IMR-90 (cell line): Measurements from ENCODE around the gene NPIPB6. TPM values are rescaled to one million over a fixed set of nuclear protein-coding genes. Genes with fewer than 3 reads are reported as not detected.

Source experiments
- ATAC-seq: fragments of 200-7000 bp; cut with Tn5 transposase; 2 replicates; pipeline ENCODE4 v1.9.1; 2020; ENCODE audit warnings: low read depth, mild to moderate bottlenecking, moderate library complexity
- BruUV-seq: library from RNA; stranded (reverse); fragments of 400-500 nt; replicated peaks from 2 replicates; lab custom pipeline; 2021; lab: Mats Ljungman, UMichigan
- CTCF ChIA-PET: fragments of 300-600 bp; formaldehyde crosslinking; extraction: SDS; loops from one replicate; lab custom pipeline; 2021; ENCODE audit warnings: antibody characterized with exemption; lab: Yijun Ruan, JAX
- POLR2A ChIA-PET: fragments of 300-600 bp; sonication (Branson Sonifier 250); formaldehyde crosslinking; loops from one replicate; lab custom pipeline; 2022; ENCODE audit warnings: antibody characterized with exemption; ENCODE audit not compliant: unreplicated experiment; lab: Charles Lee
- DNase-seq: peaks from one replicate; pipeline ENCODE4 v3.0.0; 2013
- H2AFZ ChIP-seq: replicated peaks from 2 replicates; pipeline ENCODE3; 2013; ENCODE audit warnings: low read length, mild to moderate bottlenecking; ENCODE audit not compliant: poor library complexity
- H2AK5ac ChIP-seq: 2 replicates; pipeline ENCODE4 v1.6.1; 2013; ENCODE audit warnings: low read depth, low read length, inconsistent platforms
- H2AK9ac ChIP-seq: replicated peaks from 2 replicates; pipeline ENCODE3; 2013; ENCODE audit warnings: mild to moderate bottlenecking, low read depth, low read length, moderate library complexity; ENCODE audit not compliant: poor library complexity
- H2BK120ac ChIP-seq: 2 replicates; pipeline ENCODE4 v1.6.1; 2013; ENCODE audit warnings: low read depth, low read length, inconsistent platforms
- H2BK15ac ChIP-seq: 3 replicates; pipeline ENCODE4 v1.6.1; 2013; ENCODE audit warnings: low read depth, low read length, inconsistent platforms
- H2BK20ac ChIP-seq: 2 replicates; pipeline ENCODE4 v1.6.1; 2013; ENCODE audit warnings: low read depth, mild to moderate bottlenecking, inconsistent platforms, low read length, moderate library complexity
- H2BK5ac ChIP-seq: 2 replicates; pipeline ENCODE4 v1.6.1; 2013; ENCODE audit warnings: mild to moderate bottlenecking, low read depth, low read length, inconsistent platforms; ENCODE audit not compliant: poor library complexity, severe bottlenecking
- H3K14ac ChIP-seq: replicated peaks from 2 replicates; pipeline ENCODE4 v1.6.1; 2013; ENCODE audit warnings: low read depth, low read length, inconsistent platforms
- H3K18ac ChIP-seq: 2 replicates; pipeline ENCODE4 v1.6.1; 2013; ENCODE audit warnings: low read depth, low read length, control low read depth
- H3K23ac ChIP-seq: 2 replicates; pipeline ENCODE4 v1.6.1; 2013; ENCODE audit warnings: low read depth, low read length, inconsistent platforms
- H3K27ac ChIP-seq: 2 replicates; pipeline ENCODE4 v1.5.1; 2013; ENCODE audit warnings: mild to moderate bottlenecking, control low read depth, low read length; ENCODE audit not compliant: insufficient read depth
- H3K27me3 ChIP-seq: 2 replicates; pipeline ENCODE4 v1.6.1; 2013; ENCODE audit warnings: low read length; ENCODE audit not compliant: control insufficient read depth, insufficient read depth
- H3K36me3 ChIP-seq: 2 replicates; pipeline ENCODE4 v1.6.1; 2013; ENCODE audit warnings: low read length, mixed read lengths; ENCODE audit not compliant: control insufficient read depth, insufficient read depth
- H3K4ac ChIP-seq: 2 replicates; pipeline ENCODE4 v1.6.1; 2013; ENCODE audit warnings: low read depth, low read length, inconsistent platforms
- H3K4me1 ChIP-seq: 2 replicates; pipeline ENCODE4 v1.6.1; 2013; ENCODE audit warnings: low read length, mixed read lengths; ENCODE audit not compliant: control insufficient read depth, insufficient read depth
- H3K4me2 ChIP-seq: 2 replicates; pipeline ENCODE4 v1.6.1; 2013; ENCODE audit warnings: low read depth, mild to moderate bottlenecking, control low read depth, low read length, moderate library complexity
- H3K4me3 ChIP-seq: 2 replicates; pipeline ENCODE4 v1.5.1; 2013; ENCODE audit warnings: low read depth, mild to moderate bottlenecking, control low read depth, low read length, moderate library complexity; ENCODE audit not compliant: insufficient read depth
- H3K56ac ChIP-seq: 2 replicates; pipeline ENCODE4 v1.6.1; 2013; ENCODE audit warnings: low read length, inconsistent platforms; ENCODE audit not compliant: insufficient read depth; ENCODE audit errors: extremely low read depth
- H3K79me1 ChIP-seq, 2 experiments: 2 replicates each; pipeline ENCODE4 v1.6.1; 2013; ENCODE audit warnings: low read length in 2 of 2, inconsistent platforms in 1 of 2, low read depth in 1 of 2
- H3K9ac ChIP-seq: 2 replicates; pipeline ENCODE4 v1.6.1; 2013; ENCODE audit warnings: low read depth, low read length, control low read depth
- H3K9me1 ChIP-seq: 2 replicates; pipeline ENCODE4 v1.6.1; 2013; ENCODE audit warnings: low read length, inconsistent platforms; ENCODE audit not compliant: insufficient read depth
- H3K9me3 ChIP-seq: 2 replicates; pipeline ENCODE4 v1.6.1; 2013; ENCODE audit warnings: low read length; ENCODE audit not compliant: control insufficient read depth, insufficient read depth
- H4K20me1 ChIP-seq: 2 replicates; pipeline ENCODE4 v1.6.1; 2013; ENCODE audit warnings: low read length, inconsistent platforms; ENCODE audit not compliant: insufficient read depth
- H4K5ac ChIP-seq: 2 replicates; pipeline ENCODE4 v1.6.1; 2013; ENCODE audit warnings: mild to moderate bottlenecking, low read depth, low read length, control low read depth
- H4K8ac ChIP-seq, 2 experiments: 2 replicates each; pipeline ENCODE4 v1.6.1; 2013; ENCODE audit warnings: low read depth in 2 of 2, low read length in 2 of 2, control low read depth in 1 of 2, inconsistent platforms in 1 of 2
- H4K91ac ChIP-seq: 2 replicates; pipeline ENCODE4 v1.6.1; 2013; ENCODE audit warnings: low read depth, low read length, inconsistent platforms; ENCODE audit not compliant: insufficient read depth
- POLR2A ChIP-seq: IDR thresholded peaks from 2 replicates; pipeline ENCODE4 v1.6.1; 2012; ENCODE audit warnings: mild to moderate bottlenecking, low read depth, low read length
- RCOR1 ChIP-seq: IDR thresholded peaks from 2 replicates; pipeline ENCODE4 v1.6.1; 2012; ENCODE audit warnings: mild to moderate bottlenecking, low read length, improper control_type of control experiment; ENCODE audit not compliant: insufficient replicate concordance
- WGBS, 2 experiments: methylation state at CpG; one replicate each; pipeline versions ENCODE4 v1.1.5 to v1.1.7; 2013; ENCODE audit warnings: missing lambda C conversion rate in 2 of 2; ENCODE audit not compliant: insufficient read length in 1 of 2; ENCODE audit errors: extremely low coverage in 2 of 2; 5-methylcytosine and 5-hydroxymethylcytosine counted together
- dilution Hi-C: fragments of 300-500 bp; cut with HindIII; formaldehyde crosslinking; loops from one replicate; pipeline ENCODE4 v1.14.3; 2018; ENCODE audit warnings: low sequenced_read_pairs; ENCODE audit not compliant: unreplicated experiment
- in situ Hi-C: fragments of 300-500 bp; cut with MboI; formaldehyde crosslinking; loops from 3 replicates; pipeline ENCODE4 v1.14.3; 2019; ENCODE audit warnings: low sequenced_read_pairs, inconsistent platforms, mixed read lengths
- intact Hi-C: fragments of 100-400 bp; cut with micrococcal nuclease; formaldehyde crosslinking; loops from 2 replicates; pipeline ENCODE4 v1.10.0; 2022
- polyA plus RNA-seq, 3 experiments: library from polyadenylated mRNA; depleted of rRNA; stranded (reverse); fragments of >200 nt; gene quantifications; 2 replicates each; pipeline ENCODE4 v1.2.3, GENCODE V29; 2012; ENCODE audit warnings: low replicate concordance in 1 of 3
- total RNA-seq: library from RNA; depleted of rRNA; stranded (reverse); fragments of >200 nt; gene quantifications from 2 replicates; pipeline ENCODE4 v1.2.3, GENCODE V29; 2012
- TF ChIP-seq, protein P1 (sequence below): fragments of 150-350 bp; IDR thresholded peaks from 2 replicates; pipeline ENCODE4 v1.6.1; 2017; ENCODE audit warnings: mild to moderate bottlenecking, antibody characterized with exemption, low read length, low read depth

NPIPB6 gene
- total and polyA plus RNA-seq, 2 of the 4 experiments (the other 2 are of a cell fraction), result 0.18 to 0.19 TPM

DNA sequence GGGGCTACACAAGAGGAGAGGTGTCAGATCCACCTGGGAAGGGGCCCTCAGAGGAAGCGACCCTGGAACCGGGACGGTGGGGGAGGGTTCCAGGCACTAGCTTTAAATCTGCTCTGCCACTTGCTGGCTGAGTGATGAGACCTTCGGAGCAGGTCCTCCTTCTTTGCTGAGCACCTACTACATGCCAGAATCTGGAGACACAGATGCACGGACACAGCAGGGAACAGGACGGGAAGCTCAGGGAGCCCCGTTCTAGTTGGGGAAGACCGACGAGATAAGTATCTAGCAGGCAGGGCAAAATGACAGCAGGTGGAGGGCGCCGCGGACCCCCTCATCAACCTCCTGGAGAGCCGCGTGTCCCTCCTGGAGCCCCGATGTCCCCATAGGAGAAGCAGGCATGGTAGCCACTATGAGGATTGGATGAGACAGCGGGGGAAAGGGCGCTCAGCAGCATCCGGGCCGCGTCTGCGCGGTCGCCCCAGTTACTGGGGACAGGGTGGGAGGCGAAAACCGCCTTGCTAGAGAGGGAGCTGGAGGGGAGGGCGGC, 43.8 kb downstream of the NPIPB6 start:
- dilution Hi-C loops, result no loop called here
- Histone ChIP-seq H2AK9ac (no peak overlapping the region), H2BK20ac (no peak overlapping the region), H3K9me1 (no peaks in the 10 kb centered on the region), H3K4me3 (no peak overlapping the region), H4K91ac (no peak overlapping the region), H3K36me3 (no peaks in the 10 kb centered on the region), H3K79me1 (no peaks in the 10 kb centered on the region), H4K5ac (no peak overlapping the region), H3K18ac (no peak overlapping the region), H2AK5ac (no peak overlapping the region), H4K8ac (no peak overlapping the region), H3K27me3 (no peaks in the 10 kb centered on the region; the same call in 1 of the 2 replicates), H2AFZ (no peak overlapping the region), H3K9ac (no peak overlapping the region), H3K4me1 (no peaks in the 10 kb centered on the region), H3K56ac (no peak overlapping the region), H3K4me2 (no peak overlapping the region), H2BK120ac (no peak overlapping the region), H2BK15ac (no peak overlapping the region), H3K23ac (no peak overlapping the region), H3K4ac (no peak overlapping the region), H3K9me3 (no peaks in the 10 kb centered on the region), H3K14ac (no peak overlapping the region), H4K20me1 (no peaks in the 10 kb centered on the region), H3K27ac (no peak overlapping the region), H2BK5ac (no peak overlapping the region)
- ChIA-PET POLR2A (no interaction called here), CTCF (no interaction called here)
- in situ Hi-C loops, result loop anchor here (10.0 kb wide), 2 partner anchors 65 to 225 kb away; no protein-coding TSS in a partner anchor
- intact Hi-C loops, result loop anchor here (10.0 kb wide), 1 partner anchor 175 kb away; no protein-coding TSS in a partner anchor
- WGBS, 2 experiments, result 83% methylated on average over 7 of the region's 26 CpGs; no CpG with 5 or more reads in 1 of the 2 experiments
- BruUV-seq, result no TSS peak
- no peak for ATAC-seq
- no peak for DNase-seq
- TF ChIP-seq, protein P1, sequence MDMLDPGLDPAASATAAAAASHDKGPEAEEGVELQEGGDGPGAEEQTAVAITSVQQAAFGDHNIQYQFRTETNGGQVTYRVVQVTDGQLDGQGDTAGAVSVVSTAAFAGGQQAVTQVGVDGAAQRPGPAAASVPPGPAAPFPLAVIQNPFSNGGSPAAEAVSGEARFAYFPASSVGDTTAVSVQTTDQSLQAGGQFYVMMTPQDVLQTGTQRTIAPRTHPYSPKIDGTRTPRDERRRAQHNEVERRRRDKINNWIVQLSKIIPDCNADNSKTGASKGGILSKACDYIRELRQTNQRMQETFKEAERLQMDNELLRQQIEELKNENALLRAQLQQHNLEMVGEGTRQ, result no peak
- TF ChIP-seq POLR2A (no peak), RCOR1 (no peak)
